PC-9 (cell line): Measurements from ENCODE around the gene KLHL8. TPM values are rescaled to one million over a fixed set of nuclear protein-coding genes. Genes with fewer than 3 reads are reported as not detected.

Source experiments
- BruUV-seq: library from RNA; stranded (reverse); fragments of 400-500 nt; replicated peaks from 2 replicates; lab custom pipeline; 2021; lab: Mats Ljungman, UMichigan
- CTCF ChIA-PET: fragments of 300-600 bp; sonication (Branson Sonifier 250); formaldehyde crosslinking; loops from one replicate; lab custom pipeline; 2022; ENCODE audit warnings: antibody characterized with exemption; lab: Charles Lee
- POLR2A ChIA-PET: fragments of 300-600 bp; sonication (Branson Sonifier 250); formaldehyde crosslinking; loops from one replicate; lab custom pipeline; 2022; ENCODE audit warnings: antibody characterized with exemption; ENCODE audit not compliant: unreplicated experiment; lab: Charles Lee
- DNase-seq, 2 experiments: peaks; one replicate each; pipeline versions ENCODE4 v3.0.0 to v3.0.0-alpha.2; 2015 to 2022; ENCODE audit warnings: mixed read lengths in 1 of 2
- H2AFZ ChIP-seq: fragments of 200-600 bp; sonication (generic); 2 replicates; pipeline ENCODE4 v1.8.1; 2017; ENCODE audit warnings: antibody characterized with exemption
- H3F3A ChIP-seq: fragments of 200-600 bp; sonication (generic); 2 replicates; pipeline ENCODE4 v1.8.1; 2017; ENCODE audit warnings: antibody characterized with exemption, mild to moderate bottlenecking, low read depth; ENCODE audit not compliant: insufficient read depth
- H3K27ac ChIP-seq: fragments of 200-600 bp; sonication (generic); 2 replicates; pipeline ENCODE4 v1.6.1; 2016; ENCODE audit warnings: mixed run types
- H3K27me3 ChIP-seq: fragments of 200-600 bp; sonication (generic); 2 replicates; pipeline ENCODE4 v1.6.1; 2016; ENCODE audit warnings: low read depth, mixed run types; ENCODE audit not compliant: insufficient read depth
- H3K36me3 ChIP-seq: fragments of 200-600 bp; sonication (generic); 2 replicates; pipeline ENCODE4 v1.6.1; 2016; ENCODE audit warnings: low read depth, mixed run types
- H3K4me1 ChIP-seq: fragments of 200-600 bp; sonication (generic); replicated peaks from 2 replicates; pipeline ENCODE4 v1.6.1; 2016; ENCODE audit warnings: mixed run types; ENCODE audit not compliant: insufficient read depth
- H3K4me2 ChIP-seq: fragments of 200-600 bp; sonication (generic); 2 replicates; pipeline ENCODE4 v1.6.1; 2017; ENCODE audit warnings: mixed run types
- H3K4me3 ChIP-seq: fragments of 200-600 bp; sonication (generic); 2 replicates; pipeline ENCODE4 v1.6.1; 2016; ENCODE audit warnings: mixed run types
- H3K79me2 ChIP-seq: fragments of 200-600 bp; sonication (generic); 2 replicates; pipeline ENCODE4 v1.6.1; 2017; ENCODE audit warnings: low read depth, mixed run types
- H3K9me2 ChIP-seq: fragments of 200-600 bp; sonication (generic); 2 replicates; pipeline ENCODE4 v1.8.1; 2017; ENCODE audit warnings: mild to moderate bottlenecking; ENCODE audit not compliant: insufficient read depth
- H3K9me3 ChIP-seq: fragments of 200-600 bp; sonication (generic); 2 replicates; pipeline ENCODE4 v1.8.1; 2016; ENCODE audit warnings: low read depth; ENCODE audit not compliant: insufficient read depth
- H4K20me1 ChIP-seq: fragments of 200-600 bp; sonication (generic); 2 replicates; pipeline ENCODE4 v1.8.1; 2017; ENCODE audit not compliant: insufficient read depth
- EZH2 ChIP-seq: fragments of 200-600 bp; sonication (generic); IDR thresholded peaks from 2 replicates; pipeline ENCODE4 v1.8.0; 2017; ENCODE audit warnings: antibody characterized with exemption, low read depth
- intact Hi-C: fragments of 100-400 bp; cut with micrococcal nuclease; formaldehyde crosslinking; loops from one replicate; pipeline ENCODE4 v1.10.0; 2022; ENCODE audit not compliant: unreplicated experiment
- total RNA-seq: library from RNA; stranded (reverse); gene quantifications from 2 replicates; pipeline ENCODE4 v1.2.3, GENCODE V29; 2021
- TF ChIP-seq, protein P1 (sequence below): fragments of 200-600 bp; sonication (generic); conservative IDR thresholded peaks from 2 replicates; pipeline ENCODE4 v1.6.1; 2017; ENCODE audit warnings: mixed run types, antibody characterized with exemption, mild to moderate bottlenecking, moderate library complexity

Gene KLHL8
- total RNA-seq, 1 experiment from 2014 or later = 8.5 TPM

DNA sequence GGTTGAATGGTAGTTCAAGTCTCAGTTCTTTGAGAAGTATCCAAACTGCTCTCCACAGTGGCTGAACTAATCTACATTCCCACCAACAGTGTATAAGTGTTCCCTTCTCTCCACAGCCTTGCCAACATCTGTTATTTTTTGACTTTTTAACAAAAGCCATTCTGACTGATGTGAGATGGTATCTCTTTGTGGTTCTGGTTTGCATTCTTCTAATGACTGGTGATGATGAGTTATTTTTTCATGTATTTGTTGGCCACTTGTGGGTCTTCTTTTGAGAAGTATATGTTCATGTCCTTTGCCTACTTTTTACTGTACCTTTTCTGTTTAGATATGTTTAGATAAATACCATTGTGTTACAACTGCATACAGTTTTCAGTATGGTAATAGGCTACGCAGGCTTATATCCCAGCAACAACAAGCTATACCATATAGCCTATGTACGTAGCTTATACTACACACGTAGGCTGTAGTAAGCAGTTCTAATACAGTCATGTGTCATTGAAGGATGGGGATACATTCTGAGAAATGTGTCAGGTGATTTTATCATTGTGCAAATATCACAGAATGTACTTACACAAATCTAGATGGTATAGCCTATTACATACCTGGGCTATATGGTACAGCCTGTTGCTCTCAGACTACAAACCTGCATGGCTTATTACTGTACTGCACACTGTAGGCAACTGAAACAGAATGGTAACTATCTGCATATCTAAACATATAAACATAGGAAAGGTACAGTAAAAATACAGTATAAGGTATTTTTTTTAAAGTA lies 28.1 kb downstream of the KLHL8 start:
- Histone ChIP-seq H3K4me2 (no peak overlapping the region), H3K36me3 (no peaks in the 10 kb centered on the region), H4K20me1 (no peaks in the 10 kb centered on the region), H3F3A (no peaks in the 10 kb centered on the region), H3K9me3 (no peaks in the 10 kb centered on the region), H3K4me1 (no peaks in the 10 kb centered on the region), H2AFZ (no peak overlapping the region), H3K79me2 (no peaks in the 10 kb centered on the region), H3K9me2 (no peaks in the 10 kb centered on the region), H3K27me3 (no peaks in the 10 kb centered on the region), H3K4me3 (no peak overlapping the region), H3K27ac (no peak overlapping the region)
- no peak for TF ChIP-seq EZH2
- TF ChIP-seq, protein P1, sequence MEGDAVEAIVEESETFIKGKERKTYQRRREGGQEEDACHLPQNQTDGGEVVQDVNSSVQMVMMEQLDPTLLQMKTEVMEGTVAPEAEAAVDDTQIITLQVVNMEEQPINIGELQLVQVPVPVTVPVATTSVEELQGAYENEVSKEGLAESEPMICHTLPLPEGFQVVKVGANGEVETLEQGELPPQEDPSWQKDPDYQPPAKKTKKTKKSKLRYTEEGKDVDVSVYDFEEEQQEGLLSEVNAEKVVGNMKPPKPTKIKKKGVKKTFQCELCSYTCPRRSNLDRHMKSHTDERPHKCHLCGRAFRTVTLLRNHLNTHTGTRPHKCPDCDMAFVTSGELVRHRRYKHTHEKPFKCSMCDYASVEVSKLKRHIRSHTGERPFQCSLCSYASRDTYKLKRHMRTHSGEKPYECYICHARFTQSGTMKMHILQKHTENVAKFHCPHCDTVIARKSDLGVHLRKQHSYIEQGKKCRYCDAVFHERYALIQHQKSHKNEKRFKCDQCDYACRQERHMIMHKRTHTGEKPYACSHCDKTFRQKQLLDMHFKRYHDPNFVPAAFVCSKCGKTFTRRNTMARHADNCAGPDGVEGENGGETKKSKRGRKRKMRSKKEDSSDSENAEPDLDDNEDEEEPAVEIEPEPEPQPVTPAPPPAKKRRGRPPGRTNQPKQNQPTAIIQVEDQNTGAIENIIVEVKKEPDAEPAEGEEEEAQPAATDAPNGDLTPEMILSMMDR = no peak
- intact Hi-C loops = no loop called here
- DNase-seq = no peak
- BruUV-seq = no TSS peak
- CTCF ChIA-PET = no interaction called here
- POLR2A ChIA-PET = no interaction called here

DNA sequence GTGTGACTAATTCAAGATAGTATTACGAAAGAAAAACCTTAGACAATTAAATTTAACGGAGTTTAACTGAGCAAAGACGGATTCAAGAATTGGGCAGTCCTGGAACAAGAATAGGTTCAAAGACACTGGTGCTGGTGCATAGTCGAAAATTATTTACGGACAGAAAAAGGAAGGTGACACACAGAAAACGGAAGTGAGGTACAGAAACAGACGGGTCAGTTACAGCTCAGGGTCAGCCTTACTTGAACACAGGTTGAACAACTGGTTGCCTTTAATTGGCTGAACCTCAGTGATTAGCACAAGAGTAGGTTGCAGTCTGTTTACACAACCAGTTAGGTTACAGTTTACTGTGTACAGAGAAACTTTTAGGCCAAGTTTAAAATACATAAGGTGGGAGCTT lies 31.5 kb downstream of the KLHL8 start:
- DNase-seq = no peak
- H3K4me2 ChIP-seq = no peak overlapping the region
- no peaks in the 10 kb centered on the region for H3K27me3 ChIP-seq
- no peaks in the 10 kb centered on the region for H3K79me2 ChIP-seq
- H3K27ac ChIP-seq = no peak overlapping the region
- no peaks in the 10 kb centered on the region for H3K4me1 ChIP-seq
- intact Hi-C loops = no loop called here
- POLR2A ChIA-PET = no interaction called here
- BruUV-seq = no TSS peak
- H2AFZ ChIP-seq = no peak overlapping the region
- CTCF ChIA-PET = no interaction called here
- H3F3A ChIP-seq = no peaks in the 10 kb centered on the region
- no peak overlapping the region for H3K4me3 ChIP-seq
- no peaks in the 10 kb centered on the region for H3K9me3 ChIP-seq
- no peaks in the 10 kb centered on the region for H4K20me1 ChIP-seq
- no peak for TF ChIP-seq EZH2
- TF ChIP-seq, protein P1 = no peak
- H3K9me2 ChIP-seq = no peaks in the 10 kb centered on the region
- H3K36me3 ChIP-seq = no peaks in the 10 kb centered on the region

DNA sequence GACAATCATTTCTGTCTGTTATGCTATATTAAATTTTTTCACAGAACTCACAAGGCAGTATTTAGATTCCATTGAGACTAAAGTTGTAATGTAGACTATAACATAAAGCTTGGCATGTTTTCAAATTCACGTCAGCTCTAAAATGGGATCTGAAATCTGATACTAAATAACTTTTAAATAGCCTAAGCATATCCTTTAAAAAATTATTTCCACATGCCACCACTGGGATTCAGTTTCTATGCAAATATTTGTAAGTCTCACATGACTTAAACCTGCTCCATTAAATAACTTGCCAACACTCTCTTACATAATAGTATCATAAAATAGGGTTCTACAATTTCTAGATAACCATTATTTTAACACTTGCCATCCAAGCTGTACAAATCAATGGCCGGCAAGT lies 32.4 kb downstream of the KLHL8 start:
- Histone ChIP-seq H4K20me1 (no peaks in the 10 kb centered on the region), H3K27me3 (no peaks in the 10 kb centered on the region), H3K4me3 (no peak overlapping the region), H3K9me3 (no peaks in the 10 kb centered on the region), H3K36me3 (no peaks in the 10 kb centered on the region), H3K9me2 (no peaks in the 10 kb centered on the region), H3F3A (no peaks in the 10 kb centered on the region), H2AFZ (no peak overlapping the region), H3K4me1 (no peaks in the 10 kb centered on the region), H3K79me2 (no peaks in the 10 kb centered on the region), H3K4me2 (no peak overlapping the region), H3K27ac (no peak overlapping the region)
- BruUV-seq = no TSS peak
- CTCF ChIA-PET = no interaction called here
- POLR2A ChIA-PET = interaction anchor here (0.6 kb wide), 1 partner anchor 9 kb away, joined by 5 read pairs; no protein-coding TSS in a partner anchor
- no peak for TF ChIP-seq EZH2
- TF ChIP-seq, protein P1 = no peak
- intact Hi-C loops = no loop called here
- DNase-seq = no peak
